OCI-LY7 (cell line): ENCODE measurements around the gene MIB1. TPM values are rescaled to one million over a fixed set of nuclear protein-coding genes. Genes with fewer than 3 reads are reported as not detected.

Experiments
- BruUV-seq: library from RNA; stranded (reverse); fragments of 400-500 nt; replicated peaks from 2 replicates; lab custom pipeline; 2021; lab: Mats Ljungman, UMichigan
- CTCF ChIA-PET: fragments of 300-600 bp; sonication (Branson Sonifier 250); formaldehyde crosslinking; loops from one replicate; lab custom pipeline; 2022; ENCODE audit warnings: antibody characterized with exemption; ENCODE audit not compliant: unreplicated experiment; lab: Charles Lee
- POLR2A ChIA-PET: fragments of 300-600 bp; sonication (Branson Sonifier 250); formaldehyde crosslinking; loops from one replicate; lab custom pipeline; 2022; ENCODE audit warnings: antibody characterized with exemption; lab: Charles Lee
- DNase-seq: peaks from one replicate; pipeline ENCODE4 v3.0.0-alpha.2; 2015; ENCODE audit warnings: low spot score
- H2AFZ ChIP-seq: fragments of 200-600 bp; sonication (generic), shearing (Covaris generic); 2 replicates; pipeline ENCODE4 v1.6.1; 2014; ENCODE audit warnings: mild to moderate bottlenecking, antibody characterized with exemption, low read length, moderate library complexity
- H3K27ac ChIP-seq: fragments of 200-600 bp; sonication (generic); 2 replicates; pipeline ENCODE4 v1.5.1; 2014; ENCODE audit warnings: mixed run types, low read depth, mild to moderate bottlenecking, moderate library complexity, low read length, inconsistent platforms; ENCODE audit not compliant: poor library complexity, severe bottlenecking
- H3K36me3 ChIP-seq: fragments of 200-600 bp; sonication (generic); 2 replicates; pipeline ENCODE4 v1.6.1; 2014; ENCODE audit warnings: mild to moderate bottlenecking, antibody characterized with exemption, low read length, moderate library complexity, mixed read lengths; ENCODE audit not compliant: insufficient read depth
- H3K4me1 ChIP-seq: fragments of 200-600 bp; sonication (generic); 2 replicates; pipeline ENCODE4 v1.5.1; 2014; ENCODE audit warnings: mild to moderate bottlenecking, low read length; ENCODE audit not compliant: insufficient read depth, poor library complexity, severe bottlenecking
- H3K4me2 ChIP-seq: fragments of 200-600 bp; sonication (generic); 2 replicates; pipeline ENCODE4 v1.6.1; 2014; ENCODE audit warnings: mild to moderate bottlenecking, low read length
- H3K4me3 ChIP-seq: fragments of 200-600 bp; sonication (generic); 2 replicates; pipeline ENCODE4 v1.5.1; 2014; ENCODE audit warnings: mild to moderate bottlenecking, low read depth, low read length; ENCODE audit not compliant: poor library complexity, severe bottlenecking
- H3K79me2 ChIP-seq: fragments of 200-600 bp; sonication (generic); 2 replicates; pipeline ENCODE4 v1.6.1; 2016; ENCODE audit warnings: low read depth, mild to moderate bottlenecking, low read length, moderate library complexity, mixed read lengths; ENCODE audit not compliant: insufficient read depth
- H3K9me2 ChIP-seq: fragments of 200-600 bp; sonication (generic); 2 replicates; pipeline ENCODE4 v1.6.1; 2016; ENCODE audit warnings: mild to moderate bottlenecking, low read length, mixed read lengths; ENCODE audit not compliant: insufficient read depth
- H3K9me3 ChIP-seq: fragments of 200-600 bp; sonication (generic); 2 replicates; pipeline ENCODE4 v1.6.1; 2014; ENCODE audit warnings: mild to moderate bottlenecking, mixed run types, low read length, mixed read lengths
- H4K20me1 ChIP-seq: fragments of 200-600 bp; sonication (generic); 2 replicates; pipeline ENCODE4 v1.6.1; 2014; ENCODE audit warnings: mild to moderate bottlenecking, antibody characterized with exemption, low read length, moderate library complexity, mixed read lengths; ENCODE audit not compliant: insufficient read depth
- CTCF ChIP-seq: fragments of 200-600 bp; sonication (generic); conservative IDR thresholded peaks from 2 replicates; pipeline ENCODE4 v1.5.1; 2014; ENCODE audit warnings: mild to moderate bottlenecking, antibody characterized with exemption, low read length, moderate library complexity, mixed read lengths
- EZH2phosphoT487 ChIP-seq: fragments of 200-600 bp; sonication (generic); IDR thresholded peaks from 2 replicates; pipeline ENCODE4 v1.6.1; 2018; ENCODE audit warnings: low read depth, borderline replicate concordance, mild to moderate bottlenecking, mixed run types, antibody characterized with exemption, low read length, moderate library complexity, mixed read lengths
- intact Hi-C: fragments of 100-400 bp; cut with micrococcal nuclease; formaldehyde crosslinking; loops from one replicate; pipeline ENCODE4 v1.10.0; 2022; ENCODE audit not compliant: unreplicated experiment
- total RNA-seq, 2 experiments: library from RNA; depleted of rRNA in 1 of 2; stranded (reverse); fragments of >200 nt in 1 of 2; shearing (Covaris generic) in 1 of 2; gene quantifications; 2 replicates each; pipeline ENCODE4 v1.2.3, GENCODE V29; 2014 to 2022

The MIB1 gene
- total RNA-seq, 2 experiments from 2014 or later, result 40.5 to 81.6 TPM

GRCh38 chr18:21741562-21742314, 1.1 kb downstream of the MIB1 start:
- H3K79me2 ChIP-seq, result peaks cover 55% of the 10 kb centered on the region
- H3K4me2 ChIP-seq, result peak overlapping the region; percentile 77
- peak; percentile 47 for DNase-seq
- H3K9me3 ChIP-seq, result no peaks in the 10 kb centered on the region
- no TSS peak for BruUV-seq
- intact Hi-C loops, result loop anchor here (5.0 kb wide), 1 partner anchor 54 kb away; no protein-coding TSS in a partner anchor
- ChIA-PET CTCF (interaction anchor here (1.0 kb wide), 1 partner anchor 141 kb away, joined by 4 read pairs; no protein-coding TSS in a partner anchor), POLR2A (interaction anchor here (0.6 to 4.7 kb wide), 10 partner anchors 10 to 1499 kb away, joined by 3 to 50 read pairs (median 4); partner anchors contain the start of gene ABHD3)
- no peaks in the 10 kb centered on the region; the same call in 1 of the 2 replicates for H4K20me1 ChIP-seq
- H3K9me2 ChIP-seq, result no peaks in the 10 kb centered on the region
- peak overlapping the region; percentile 95 for H3K4me3 ChIP-seq
- H2AFZ ChIP-seq, result no peak overlapping the region
- H3K27ac ChIP-seq, result peak overlapping the region; percentile 80
- no peak for TF ChIP-seq EZH2phosphoT487
- TF ChIP-seq CTCF, result peak; percentile 20; the same call in 1 of the 2 replicates
- peaks cover 6% of the 10 kb centered on the region; the same call in 1 of the 2 replicates for H3K36me3 ChIP-seq
- H3K4me1 ChIP-seq, result peaks cover 46% of the 10 kb centered on the region

- peak overlapping the region; percentile 77 for H3K4me2 ChIP-seq
- no TSS peak for BruUV-seq
- H4K20me1 ChIP-seq, result peaks cover under 1% of the 10 kb centered on the region; the same call in 1 of the 2 replicates
- peak overlapping the region; percentile 80 for H3K27ac ChIP-seq
- intact Hi-C loops, result loop anchor here (5.0 kb wide), 1 partner anchor 55 kb away; no protein-coding TSS in a partner anchor
- ChIA-PET CTCF (interaction anchor here (1.0 kb wide), 1 partner anchor 141 kb away, joined by 4 read pairs; no protein-coding TSS in a partner anchor), POLR2A (interaction anchor here (0.6 to 4.7 kb wide), 12 partner anchors 9 to 1499 kb away, joined by 3 to 50 read pairs (median 4); partner anchors contain the start of gene ABHD3)
- no peaks in the 10 kb centered on the region for H3K9me2 ChIP-seq
- peak overlapping the region; percentile 95 for H3K4me3 ChIP-seq
- H2AFZ ChIP-seq, result no peak overlapping the region
- H3K79me2 ChIP-seq, result peaks cover 61% of the 10 kb centered on the region
- H3K4me1 ChIP-seq, result peaks cover 52% of the 10 kb centered on the region
- no peaks in the 10 kb centered on the region for H3K9me3 ChIP-seq
- DNase-seq, result peak; percentile 19
- TF ChIP-seq CTCF (no peak), EZH2phosphoT487 (no peak)
- H3K36me3 ChIP-seq, result peaks cover 6% of the 10 kb centered on the region; the same call in 1 of the 2 replicates
Measured at GRCh38 chr18:21742315-21742687, 1.7 kb downstream of the MIB1 start.
